Neural cell (in vitro differentiated cells): ENCODE measurements around the gene SMYD5. TPM values are rescaled to one million over a fixed set of nuclear protein-coding genes. Genes with fewer than 3 reads are reported as not detected.

Experiments used
- H2AFZ ChIP-seq: fragments of 200-600, 300-800 bp; sonication (generic), shearing (Covaris generic); 2 replicates; pipeline ENCODE4 v1.6.0; 2014; ENCODE audit warnings: low read depth, mild to moderate bottlenecking, antibody characterized with exemption, low read length, moderate library complexity
- H3F3A ChIP-seq: fragments of 200-600 bp; shearing (Covaris generic); 2 replicates; pipeline ENCODE4 v1.6.1; 2016; ENCODE audit warnings: mild to moderate bottlenecking, moderate library complexity, mixed read lengths, antibody characterized with exemption, low read length; ENCODE audit not compliant: insufficient read depth, poor library complexity, severe bottlenecking
- H3K27ac ChIP-seq: fragments of 200-600, 300-800 bp; sonication (generic), shearing (Covaris generic); 2 replicates; pipeline ENCODE4 v1.5.1; 2014; ENCODE audit warnings: mild to moderate bottlenecking, low read length, moderate library complexity
- H3K27me3 ChIP-seq: fragments of 300-800, 200-600 bp; sonication (generic), shearing (Covaris generic); 2 replicates; pipeline ENCODE4 v1.6.0; 2014; ENCODE audit warnings: mild to moderate bottlenecking, low read depth, low read length, moderate library complexity; ENCODE audit not compliant: insufficient read depth
- H3K36me3 ChIP-seq: fragments of 300-800, 200-600 bp; sonication (generic), shearing (Covaris generic); 2 replicates; pipeline ENCODE4 v1.5.1; 2014; ENCODE audit warnings: mild to moderate bottlenecking, antibody characterized with exemption, low read length, moderate library complexity; ENCODE audit not compliant: insufficient read depth
- H3K4me2 ChIP-seq: fragments of 300-800, 200-600 bp; sonication (generic), shearing (Covaris generic); 2 replicates; pipeline ENCODE4 v1.6.0; 2014; ENCODE audit warnings: mild to moderate bottlenecking, low read length
- H3K4me3 ChIP-seq: fragments of 300-800, 200-600 bp; sonication (generic), shearing (Covaris generic); 2 replicates; pipeline ENCODE4 v1.5.1; 2014; ENCODE audit warnings: mild to moderate bottlenecking, low read length, moderate library complexity
- H3K79me2 ChIP-seq: fragments of 200-600 bp; shearing (Covaris generic); replicated peaks from 2 replicates; pipeline ENCODE4 v1.6.0; 2014; ENCODE audit warnings: mild to moderate bottlenecking, low read length, moderate library complexity; ENCODE audit not compliant: insufficient read depth
- H3K9ac ChIP-seq: fragments of 300-800, 200-600 bp; sonication (generic), shearing (Covaris generic); 2 replicates; pipeline ENCODE4 v1.6.1; 2016; ENCODE audit warnings: mild to moderate bottlenecking, low read length, mixed read lengths
- H3K9me2 ChIP-seq: fragments of 200-600 bp; shearing (Covaris generic); 2 replicates; pipeline ENCODE4 v1.6.1; 2016; ENCODE audit warnings: mild to moderate bottlenecking, low read length, mixed read lengths; ENCODE audit not compliant: insufficient read depth
- H3K9me3 ChIP-seq: fragments of 200-600, 300-800 bp; sonication (generic), shearing (Covaris generic); 2 replicates; pipeline ENCODE4 v1.6.1; 2016; ENCODE audit warnings: mild to moderate bottlenecking, mixed run types, low read length, moderate library complexity, mixed read lengths
- H4K20me1 ChIP-seq: fragments of 200-600 bp; shearing (Covaris generic); 2 replicates; pipeline ENCODE4 v1.6.1; 2016; ENCODE audit warnings: mild to moderate bottlenecking, mixed run types; ENCODE audit not compliant: insufficient read depth
- CTCF ChIP-seq: fragments of 450-650 bp; IDR thresholded peaks from 2 replicates; pipeline ENCODE4 v1.5.1; 2014; ENCODE audit warnings: antibody characterized with exemption, mild to moderate bottlenecking, moderate library complexity; ENCODE audit not compliant: poor library complexity, severe bottlenecking
- EP300 ChIP-seq: fragments of 450-650 bp; conservative IDR thresholded peaks from 2 replicates; pipeline ENCODE4 v1.6.1; 2014; ENCODE audit warnings: antibody characterized with exemption, mild to moderate bottlenecking, moderate library complexity; ENCODE audit not compliant: poor library complexity, severe bottlenecking
- EZH2 ChIP-seq: fragments of 200-600, 300-800 bp; shearing (Covaris generic), sonication (generic); IDR thresholded peaks from 2 replicates; pipeline ENCODE4 v1.6.1; 2014; ENCODE audit warnings: antibody characterized with exemption, low read length, borderline replicate concordance, mild to moderate bottlenecking; ENCODE audit not compliant: insufficient read depth, poor library complexity, severe bottlenecking
- MXI1 ChIP-seq: fragments of 450-650 bp; conservative IDR thresholded peaks from 2 replicates; pipeline ENCODE4 v1.6.1; 2014; ENCODE audit warnings: antibody characterized with exemption, mild to moderate bottlenecking; ENCODE audit not compliant: poor library complexity, severe bottlenecking
- POLR2AphosphoS5 ChIP-seq: IDR thresholded peaks from 2 replicates; pipeline ENCODE4 v1.6.1; 2012
- RAD21 ChIP-seq: fragments of 450-650 bp; conservative IDR thresholded peaks from 2 replicates; pipeline ENCODE4 v1.6.1; 2014; ENCODE audit warnings: antibody characterized with exemption, mild to moderate bottlenecking, moderate library complexity
- REST ChIP-seq: IDR thresholded peaks from 2 replicates; pipeline ENCODE4 v1.6.1; 2012; ENCODE audit warnings: borderline replicate concordance
- SMC3 ChIP-seq: fragments of 450-650 bp; conservative IDR thresholded peaks from 2 replicates; pipeline ENCODE4 v1.6.1; 2014; ENCODE audit warnings: antibody characterized with exemption, mild to moderate bottlenecking, moderate library complexity; ENCODE audit not compliant: poor library complexity
- TAF1 ChIP-seq: IDR thresholded peaks from 2 replicates; pipeline ENCODE4 v1.6.1; 2012; ENCODE audit warnings: low read depth
- polyA plus RNA-seq: library from polyadenylated mRNA; depleted of rRNA; stranded (reverse); fragments of >200 nt; gene quantifications from 2 replicates; pipeline ENCODE4 v1.2.3, GENCODE V29; 2014

SMYD5 gene
- polyA plus RNA-seq, 1 donor from 2014 or later = 15.5 TPM

DNA sequence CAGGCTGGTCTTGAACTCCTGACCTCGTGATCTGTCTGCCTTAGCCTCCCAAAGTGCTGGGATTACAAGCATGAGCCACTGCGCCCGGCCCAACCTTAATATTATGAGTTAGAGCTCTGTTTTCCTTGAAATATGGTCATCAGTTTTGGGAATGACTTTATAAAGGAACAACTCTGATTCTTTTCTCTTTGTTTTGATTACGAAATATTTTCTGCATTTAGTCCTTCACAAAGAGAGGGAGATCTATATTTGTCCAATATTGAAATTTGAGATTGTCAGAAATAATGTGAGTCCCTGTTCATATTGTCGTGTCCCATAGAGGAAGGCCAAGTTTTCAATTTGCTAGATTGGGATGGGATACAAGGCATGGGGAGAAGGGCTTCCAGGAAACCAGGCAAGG, 3.1 kb downstream of the SMYD5 start (continued):
- no peak for TF ChIP-seq POLR2AphosphoS5
- TF ChIP-seq RAD21 = no peak

DNA sequence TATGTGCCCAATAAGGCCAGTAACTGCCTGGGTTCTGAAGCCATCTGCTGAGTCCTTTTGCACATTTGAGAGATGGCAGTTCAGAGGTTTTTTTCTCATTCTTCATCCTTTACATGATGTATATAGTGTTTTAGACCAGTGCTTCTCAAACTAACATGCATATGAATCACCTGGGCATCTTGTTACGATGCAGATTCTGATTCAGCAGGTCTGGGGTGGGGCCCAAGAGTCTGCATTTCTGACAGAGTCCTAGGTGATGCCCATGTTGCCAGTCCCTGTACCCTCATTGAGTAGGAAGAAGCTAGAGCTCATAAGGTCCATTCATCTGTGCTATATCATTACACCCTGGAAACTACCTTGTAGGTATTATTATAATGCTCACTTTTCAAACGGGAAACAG, 3.8 kb downstream of the SMYD5 start:
- TF ChIP-seq REST (no peak), EZH2 (no peak), RAD21 (no peak), SMC3 (no peak), TAF1 (no peak), EP300 (no peak), POLR2AphosphoS5 (no peak)
- H3K9me3 ChIP-seq = no peaks in the 10 kb centered on the region

GRCh38 chr2:73218298-73218697, 4.3 kb downstream of the SMYD5 start:
- Histone ChIP-seq H3K9me3 (no peaks in the 10 kb centered on the region), H3K4me3 (no peak overlapping the region), H3K9ac (no peak overlapping the region), H2AFZ (no peak overlapping the region), H3K27me3 (no peaks in the 10 kb centered on the region), H4K20me1 (no peaks in the 10 kb centered on the region), H3F3A (no peaks in the 10 kb centered on the region), H3K27ac (no peak overlapping the region), H3K4me2 (no peak overlapping the region), H3K9me2 (no peaks in the 10 kb centered on the region), H3K36me3 (peaks cover 6% of the 10 kb centered on the region), H3K79me2 (no peaks in the 10 kb centered on the region)
- TF ChIP-seq MXI1 (no peak), TAF1 (no peak), POLR2AphosphoS5 (no peak), REST (no peak), CTCF (no peak), SMC3 (no peak), RAD21 (no peak), EP300 (no peak), EZH2 (no peak)

More for the DNA sequence above, 3.8 kb downstream of the SMYD5 start:
- Histone ChIP-seq H2AFZ (no peak overlapping the region), H3F3A (no peaks in the 10 kb centered on the region), H3K4me3 (no peak overlapping the region), H3K4me2 (no peak overlapping the region), H3K27ac (no peak overlapping the region), H3K79me2 (no peaks in the 10 kb centered on the region), H3K36me3 (peaks cover 6% of the 10 kb centered on the region), H3K9me2 (no peaks in the 10 kb centered on the region), H4K20me1 (no peaks in the 10 kb centered on the region), H3K9ac (no peak overlapping the region), H3K27me3 (no peaks in the 10 kb centered on the region)
